Transverse colon (tissue), 3 donors: ENCODE measurements around the gene WRNIP1.

Experiments
- CTCF ChIP-seq, 5 experiments: fragments of 200-600 bp in 3 of 5; fragments of 450-650 bp in 2 of 5; sonication (generic) in 3 of 5; IDR thresholded peaks; 1 replicate in 2 of 5; 2 replicates in 3 of 5; pipeline ENCODE4 v1.5.1; 2016 to 2017; ENCODE audit warnings: antibody characterized with exemption in 5 of 5, inconsistent platforms in 3 of 5, mild to moderate bottlenecking in 2 of 5, moderate library complexity in 1 of 5
- POLR2A ChIP-seq: fragments of 450-650 bp; IDR thresholded peaks from one replicate; pipeline ENCODE4 v1.6.1; 2016; ENCODE audit warnings: antibody characterized with exemption, mild to moderate bottlenecking, moderate library complexity

GRCh38 chr6:2752477-2753109 lies 12.6 kb upstream of the WRNIP1 start:
- TF ChIP-seq CTCF (IDR thresholded peaks at IDR 0.05) (no peak), POLR2A (no peak)
